ENCODE results near the gene SLC39A12. TPM values are rescaled to one million over a fixed set of nuclear protein-coding genes. Genes with fewer than 3 reads are reported as not detected.

SLC39A12 gene
- not detected in 2 replicates for total RNA-seq

GRCh38 chr10:17951868-17952371 is at the start of gene SLC39A12:
TSS of gene SLC39A12 (plus strand) at chr10:17951918. CDS start at chr10:17953277, 1,359 bp downstream.

Other genes with a start within 250 kb of the SLC39A12 start
- gene TMEM236, start 199.7 kb upstream of the SLC39A12 start, total RNA-seq: under 0.01 TPM in 2 replicates
- 0.19 and 0.28 TPM in 2 replicates for gene MRC1, start 142.6 kb upstream of the SLC39A12 start, total RNA-seq
- gene CACNB2, start 188.5 kb downstream of the SLC39A12 start, total RNA-seq: 0.19 and 0.85 TPM in 2 replicates

All from regular cardiac myocyte (primary cell).